Gastroesophageal sphincter (tissue), 4 donors: ENCODE results near the gene ALDH1A1. TPM values are rescaled to one million over a fixed set of nuclear protein-coding genes. Genes with fewer than 3 reads are reported as not detected.

ENCODE experiments used
- ATAC-seq: fragments of 150-250 bp; one replicate; pipeline ENCODE4 v1.9.1; 2016; ENCODE audit warnings: mild to moderate bottlenecking, moderate library complexity
- H3K27ac ChIP-seq, 4 donors: fragments of 200-600 bp; sonication (generic) in 3 of 4; 1 replicate in 3 of 4; 2 replicates in 1 of 4; pipeline ENCODE4 v1.5.1; 2016 to 2019
- H3K27me3 ChIP-seq: fragments of 200-600 bp; sonication (generic); one replicate; pipeline ENCODE4 v1.5.1; 2019
- H3K36me3 ChIP-seq, 2 donors: fragments of 200-600 bp; sonication (generic); one replicate each; pipeline ENCODE4 v1.5.1; 2019; ENCODE audit warnings: control low read depth in 1 of 2
- H3K4me1 ChIP-seq, 3 donors: fragments of 200-600 bp; sonication (generic); 1 replicate in 2 of 3; 2 replicates in 1 of 3; pipeline ENCODE4 v1.5.1; 2016 to 2019; ENCODE audit warnings: control low read depth in 2 of 3
- H3K4me3 ChIP-seq, 2 donors: fragments of 200-600 bp; sonication (generic); one replicate each; pipeline ENCODE4 v1.5.1; 2019; ENCODE audit warnings: mild to moderate bottlenecking in 1 of 2, moderate library complexity in 1 of 2
- H3K9me3 ChIP-seq, 3 donors: fragments of 200-600 bp; sonication (generic); one replicate each; pipeline ENCODE4 v1.5.1; 2017 to 2019; ENCODE audit warnings: control low read depth in 2 of 3
- EP300 ChIP-seq: sonication (generic); formaldehyde crosslinking; IDR thresholded peaks from one replicate; pipeline ENCODE4 v1.6.1; 2017; ENCODE audit warnings: antibody characterized with exemption, mild to moderate bottlenecking
- POLR2A ChIP-seq, 2 donors: fragments of 450-650 bp; IDR thresholded peaks; one replicate each; pipeline ENCODE4 v1.6.1; 2017; ENCODE audit warnings: antibody characterized with exemption in 2 of 2, mild to moderate bottlenecking in 2 of 2, moderate library complexity in 1 of 2
- POLR2AphosphoS5 ChIP-seq: sonication (generic); formaldehyde crosslinking; IDR thresholded peaks from one replicate; pipeline ENCODE4 v1.6.1; 2017; ENCODE audit warnings: antibody characterized with exemption
- WGBS, 2 donors: methylation state at CpG; one replicate each; pipeline ENCODE4 v1.1.5; 2018; ENCODE audit warnings: low coverage in 1 of 2; 5-methylcytosine and 5-hydroxymethylcytosine counted together
- total RNA-seq, 4 donors: library from RNA; depleted of rRNA; stranded (reverse); fragments of >200 nt; gene quantifications; one replicate each; pipeline ENCODE4 v1.1.0, GENCODE V29; 2016
- TF ChIP-seq, protein P1 (sequence below), 4 experiments: fragments of 200-600 bp in 2 of 4; fragments of 450-650 bp in 2 of 4; sonication (generic) in 1 of 4; IDR thresholded peaks; one replicate each; pipeline ENCODE4 v1.5.1; 2017 to 2019; ENCODE audit warnings: antibody characterized with exemption in 4 of 4, mild to moderate bottlenecking in 2 of 4, moderate library complexity in 2 of 4

The ALDH1A1 gene
- total RNA-seq, 4 donors from 2014 or later: 49.2 to 118 (median 83.9) TPM

DNA sequence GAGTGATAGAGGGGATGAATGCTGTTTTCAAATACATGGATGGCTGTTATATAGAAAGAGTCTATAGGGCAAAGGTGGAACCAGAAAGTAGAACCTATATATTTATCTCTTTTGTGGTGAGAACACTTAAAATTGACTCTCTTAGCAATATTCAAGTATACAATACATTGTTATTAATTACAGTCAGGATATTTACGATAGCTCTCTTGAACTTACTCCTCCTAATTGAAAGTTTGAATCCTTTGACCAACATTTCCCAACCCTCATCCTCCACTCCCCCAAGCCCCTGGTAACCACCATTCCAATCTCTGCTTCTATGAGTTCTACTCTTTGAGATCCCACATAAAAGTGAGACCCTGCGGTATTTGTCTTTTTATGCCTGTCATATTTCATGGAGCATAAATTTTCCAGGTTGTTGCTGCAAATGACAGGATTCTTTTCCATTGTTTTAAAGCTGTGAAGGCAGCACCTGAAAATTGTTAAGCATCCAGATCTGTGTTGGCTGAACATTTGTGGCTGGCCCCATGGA, 41.5 kb downstream of the ALDH1A1 start:
- TF ChIP-seq POLR2AphosphoS5 (no peak), POLR2A (IDR thresholded peaks at IDR 0.05) (no peak), EP300 (no peak)
- TF ChIP-seq, protein P1, sequence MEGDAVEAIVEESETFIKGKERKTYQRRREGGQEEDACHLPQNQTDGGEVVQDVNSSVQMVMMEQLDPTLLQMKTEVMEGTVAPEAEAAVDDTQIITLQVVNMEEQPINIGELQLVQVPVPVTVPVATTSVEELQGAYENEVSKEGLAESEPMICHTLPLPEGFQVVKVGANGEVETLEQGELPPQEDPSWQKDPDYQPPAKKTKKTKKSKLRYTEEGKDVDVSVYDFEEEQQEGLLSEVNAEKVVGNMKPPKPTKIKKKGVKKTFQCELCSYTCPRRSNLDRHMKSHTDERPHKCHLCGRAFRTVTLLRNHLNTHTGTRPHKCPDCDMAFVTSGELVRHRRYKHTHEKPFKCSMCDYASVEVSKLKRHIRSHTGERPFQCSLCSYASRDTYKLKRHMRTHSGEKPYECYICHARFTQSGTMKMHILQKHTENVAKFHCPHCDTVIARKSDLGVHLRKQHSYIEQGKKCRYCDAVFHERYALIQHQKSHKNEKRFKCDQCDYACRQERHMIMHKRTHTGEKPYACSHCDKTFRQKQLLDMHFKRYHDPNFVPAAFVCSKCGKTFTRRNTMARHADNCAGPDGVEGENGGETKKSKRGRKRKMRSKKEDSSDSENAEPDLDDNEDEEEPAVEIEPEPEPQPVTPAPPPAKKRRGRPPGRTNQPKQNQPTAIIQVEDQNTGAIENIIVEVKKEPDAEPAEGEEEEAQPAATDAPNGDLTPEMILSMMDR (IDR thresholded peaks at IDR 0.05): no peak
- H3K9me3 ChIP-seq: no peaks in the 10 kb centered on the region
- 100% methylated on average over 1 to 2 of the region's 2 CpGs for WGBS, 2 donors
- no peak for ATAC-seq
- H3K4me3 ChIP-seq: no peak overlapping the region
- no peak overlapping the region for H3K27ac ChIP-seq
- no peaks in the 10 kb centered on the region for H3K27me3 ChIP-seq
- no peaks in the 10 kb centered on the region for H3K4me1 ChIP-seq
- H3K36me3 ChIP-seq: peaks cover 0 to 8% of the 10 kb centered on the region in 2 donors

DNA sequence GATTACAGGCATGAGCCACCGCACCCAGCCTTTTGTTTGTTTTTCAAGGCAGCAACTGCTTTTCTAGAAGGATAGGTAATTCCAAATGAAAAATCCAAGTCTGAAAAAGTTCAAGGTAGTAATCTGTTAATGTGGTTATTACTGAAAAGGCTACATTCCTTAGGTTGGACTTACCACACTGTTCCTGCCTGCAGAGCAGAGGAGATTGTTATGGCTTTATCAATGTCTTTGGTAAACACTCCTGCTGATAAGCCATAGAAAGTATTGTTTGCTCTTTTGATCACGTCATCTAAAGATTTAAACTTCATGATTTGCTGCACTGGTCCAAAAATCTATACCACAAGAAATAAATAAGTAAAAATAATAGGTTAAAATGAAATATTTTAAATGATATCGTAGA, 43.4 kb downstream of the ALDH1A1 start:
- WGBS, 2 donors: 90 to 95% methylated on average over 2 to 3 of the region's 3 CpGs
- H3K4me3 ChIP-seq: no peak overlapping the region
- no peaks in the 10 kb centered on the region for H3K27me3 ChIP-seq
- no peak overlapping the region for H3K27ac ChIP-seq
- no peaks in the 10 kb centered on the region for H3K36me3 ChIP-seq
- ATAC-seq: no peak
- H3K4me1 ChIP-seq: peaks cover 0 to 5% (median 0%) of the 10 kb centered on the region in 3 donors
- no peaks in the 10 kb centered on the region for H3K9me3 ChIP-seq
- no peak for TF ChIP-seq EP300

GRCh38 chr9:72907421-72907820, 45.4 kb downstream of the ALDH1A1 start:
- no peak for TF ChIP-seq POLR2AphosphoS5
- TF ChIP-seq EP300: no peak
- TF ChIP-seq, protein P1 (IDR thresholded peaks at IDR 0.05): no peak
- TF ChIP-seq POLR2A (IDR thresholded peaks at IDR 0.05): no peak
- Histone ChIP-seq H3K27me3 (no peaks in the 10 kb centered on the region), H3K9me3 (no peaks in the 10 kb centered on the region), H3K4me1 (peaks cover 0 to 5% (median 0%) of the 10 kb centered on the region in 3 donors), H3K4me3 (no peak overlapping the region), H3K27ac (no peak overlapping the region), H3K36me3 (no peaks in the 10 kb centered on the region)
- 71 to 74% methylated on average over 5 of the region's 5 CpGs for WGBS, 2 donors
- no peak for ATAC-seq

GRCh38 chr9:72906810-72907209, 46.0 kb downstream of the ALDH1A1 start:
- WGBS, 2 donors: 50 to 84% methylated on average over 1 of the region's 1 CpG
- Histone ChIP-seq H3K27ac (no peak overlapping the region), H3K27me3 (no peaks in the 10 kb centered on the region), H3K4me3 (no peak overlapping the region), H3K4me1 (peaks cover 0 to 5% (median 0%) of the 10 kb centered on the region in 3 donors), H3K36me3 (no peaks in the 10 kb centered on the region), H3K9me3 (no peaks in the 10 kb centered on the region)
- no peak for TF ChIP-seq EP300
- TF ChIP-seq POLR2A (IDR thresholded peaks at IDR 0.05): no peak
- TF ChIP-seq, protein P1 (IDR thresholded peaks at IDR 0.05): no peak
- TF ChIP-seq POLR2AphosphoS5: no peak
- no peak for ATAC-seq

DNA sequence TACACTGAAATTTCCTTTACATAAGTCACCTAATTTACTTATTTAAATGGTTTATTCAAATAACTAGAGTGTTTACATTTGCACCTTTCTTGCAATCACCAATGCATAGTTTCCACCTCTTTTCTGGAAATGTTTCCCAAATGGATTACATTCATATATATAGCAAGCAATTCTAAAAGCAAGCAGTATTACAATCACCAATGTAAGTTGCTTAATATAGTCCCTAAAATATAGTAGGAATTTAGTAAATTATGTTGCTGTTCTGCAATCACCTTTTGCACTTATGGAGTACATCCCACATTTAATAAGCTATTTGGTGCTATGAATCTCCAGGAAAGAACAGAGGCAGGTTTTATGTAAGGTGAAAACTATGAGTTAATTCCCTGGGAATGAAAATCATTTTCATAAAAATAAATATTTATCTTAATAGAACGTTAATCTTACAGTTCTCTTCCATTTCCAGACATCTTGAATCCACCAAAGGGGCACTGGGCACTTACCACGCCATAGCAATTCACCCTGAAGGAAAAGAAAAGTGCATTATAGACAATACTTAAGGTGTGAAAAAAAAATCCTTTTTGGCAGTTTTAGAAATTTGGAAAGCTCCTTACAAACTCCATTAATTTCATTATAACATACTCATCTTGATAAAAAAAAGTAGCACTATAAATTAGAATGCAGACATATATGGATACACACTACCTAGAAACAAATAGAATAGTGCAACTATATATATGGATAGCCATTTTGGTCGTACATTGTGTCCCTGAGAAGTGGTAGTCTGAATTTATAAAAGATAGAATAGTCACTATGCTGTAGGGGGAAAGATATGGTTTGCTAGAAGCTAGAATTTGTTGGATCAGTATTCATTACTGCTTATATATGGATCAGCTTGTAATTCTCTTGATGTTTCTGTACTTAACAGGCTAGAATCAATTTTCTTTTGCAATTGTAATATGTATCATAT, 47.1 kb downstream of the ALDH1A1 start:
- Histone ChIP-seq H3K9me3 (no peaks in the 10 kb centered on the region), H3K27ac (no peak overlapping the region), H3K36me3 (no peaks in the 10 kb centered on the region), H3K27me3 (no peaks in the 10 kb centered on the region), H3K4me1 (peaks cover 0 to 5% (median 0%) of the 10 kb centered on the region in 3 donors), H3K4me3 (no peak overlapping the region)
- TF ChIP-seq, protein P1 (IDR thresholded peaks at IDR 0.05): no peak
- TF ChIP-seq EP300: no peak
- TF ChIP-seq POLR2AphosphoS5: no peak
- no peak for TF ChIP-seq POLR2A (IDR thresholded peaks at IDR 0.05)
- WGBS, 2 donors: 60 to 73% methylated on average over 3 of the region's 3 CpGs
- no peak for ATAC-seq
